ENCODE results near the gene TBC1D5.
"Not testable (repeated sequence)": the region's sequence is repeated elsewhere in the genome, so short reads cannot be mapped to it uniquely, and the experiment has no call there.

TBC1D5 gene

DNA sequence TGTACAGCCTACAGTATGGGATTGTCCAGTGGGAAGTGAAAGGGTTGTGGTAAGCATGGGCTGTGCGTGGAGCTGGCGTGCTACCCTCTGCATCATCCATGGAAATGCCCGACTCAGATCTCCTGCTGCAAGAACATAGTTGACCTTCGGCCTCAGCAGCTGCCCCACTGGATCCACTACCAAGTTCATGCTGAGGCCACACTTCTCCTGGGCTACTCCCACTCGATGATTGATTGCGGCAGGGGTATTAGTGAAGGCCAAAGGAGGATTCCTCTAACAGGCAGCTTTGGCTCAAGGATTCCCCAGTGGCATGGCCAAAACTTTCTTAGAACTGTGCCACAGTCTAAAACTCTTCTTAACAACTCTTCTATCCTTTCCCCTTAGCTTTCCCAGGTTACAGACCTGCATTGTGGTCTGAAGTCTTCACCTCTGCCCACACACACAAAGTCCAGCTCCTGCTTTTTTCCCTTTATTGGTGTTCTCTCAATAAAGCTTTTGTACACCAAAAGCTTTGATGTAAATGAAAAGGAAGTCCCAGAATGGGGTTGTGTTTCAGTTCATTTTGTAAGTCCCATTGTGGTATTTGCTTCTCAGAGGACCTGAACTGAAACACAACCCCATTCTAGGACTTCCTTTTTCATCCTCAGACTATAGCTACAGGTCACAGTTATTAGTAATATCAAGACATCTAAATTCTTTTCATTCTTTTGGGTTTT is 4.9 kb upstream of the TBC1D5 start:
- no peak for DNase-seq

DNA sequence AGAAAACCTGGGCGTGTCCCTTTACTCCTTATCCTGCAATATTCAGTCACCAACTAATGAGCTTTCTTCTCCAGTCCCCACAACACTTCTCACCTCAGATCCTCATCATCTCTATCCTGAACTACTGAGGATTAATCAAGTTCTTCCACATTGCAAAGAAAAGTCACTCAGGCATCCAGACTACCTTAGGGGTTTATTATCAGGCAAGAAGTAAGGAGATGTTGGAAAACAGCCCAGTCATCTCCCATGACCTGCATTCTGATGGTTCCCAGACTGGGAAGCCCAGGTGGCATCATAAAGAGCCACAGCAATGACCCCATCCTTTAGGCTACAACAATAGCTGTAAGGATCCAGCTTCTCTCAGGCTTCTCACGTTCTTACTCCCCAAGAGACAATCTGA is 3.5 kb upstream of the TBC1D5 start:
- no peak for DNase-seq

DNA sequence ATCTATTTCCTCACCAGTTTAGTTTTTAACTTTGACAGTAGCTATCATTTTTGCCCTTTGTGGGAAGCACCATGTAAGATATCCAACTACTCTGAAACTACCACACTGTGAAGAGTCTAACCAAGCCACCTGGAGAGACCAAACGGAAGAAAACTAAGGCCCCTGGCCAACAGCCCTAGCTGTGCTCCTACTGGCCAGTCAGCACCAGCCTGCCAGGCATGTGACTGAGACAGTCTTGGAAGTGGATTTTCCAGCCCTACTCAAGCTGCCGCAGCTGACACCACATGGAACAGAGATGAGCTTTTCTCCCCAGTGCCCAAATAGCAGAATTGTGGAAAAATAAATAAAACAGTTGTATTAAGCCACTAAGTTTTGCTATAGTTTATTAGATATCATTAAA is 2.9 kb upstream of the TBC1D5 start:
- DNase-seq: no peak

DNA sequence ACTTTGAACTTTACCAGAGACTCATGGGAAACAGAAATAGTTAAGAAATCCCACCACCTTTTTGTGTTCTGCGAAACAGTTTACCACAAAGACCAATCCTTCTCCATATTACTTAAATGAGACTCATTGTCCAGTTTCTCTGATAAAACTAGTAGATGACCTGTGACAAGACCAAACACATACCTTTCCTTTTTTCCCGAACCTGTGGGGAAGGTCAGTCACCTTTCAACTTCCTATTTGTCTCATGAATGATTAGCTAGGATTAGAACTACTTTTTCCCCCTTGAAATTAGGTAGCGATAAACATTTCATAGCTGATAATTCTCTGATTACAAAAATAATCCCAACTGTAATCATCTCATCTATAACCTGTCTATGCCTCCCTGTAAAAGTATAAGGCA is 2.3 kb upstream of the TBC1D5 start:
- no peak for DNase-seq

DNA sequence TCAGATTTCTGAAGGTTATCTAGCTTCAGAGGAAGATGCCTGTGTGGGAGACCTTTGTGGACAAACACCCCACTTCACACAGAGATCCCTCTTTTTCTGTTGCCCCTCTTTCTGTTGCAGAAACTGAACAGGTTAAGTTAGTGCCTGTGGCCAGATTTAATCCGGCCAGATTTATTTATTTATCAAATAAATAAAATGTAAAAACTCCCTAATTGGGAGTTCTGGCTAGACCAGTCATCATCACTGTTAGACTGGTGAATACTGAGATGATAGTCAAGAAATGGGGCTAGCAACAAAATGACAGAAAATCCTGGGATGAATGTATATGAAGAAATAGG is 1.2 kb upstream of the TBC1D5 start:
- DNase-seq: no peak

DNA sequence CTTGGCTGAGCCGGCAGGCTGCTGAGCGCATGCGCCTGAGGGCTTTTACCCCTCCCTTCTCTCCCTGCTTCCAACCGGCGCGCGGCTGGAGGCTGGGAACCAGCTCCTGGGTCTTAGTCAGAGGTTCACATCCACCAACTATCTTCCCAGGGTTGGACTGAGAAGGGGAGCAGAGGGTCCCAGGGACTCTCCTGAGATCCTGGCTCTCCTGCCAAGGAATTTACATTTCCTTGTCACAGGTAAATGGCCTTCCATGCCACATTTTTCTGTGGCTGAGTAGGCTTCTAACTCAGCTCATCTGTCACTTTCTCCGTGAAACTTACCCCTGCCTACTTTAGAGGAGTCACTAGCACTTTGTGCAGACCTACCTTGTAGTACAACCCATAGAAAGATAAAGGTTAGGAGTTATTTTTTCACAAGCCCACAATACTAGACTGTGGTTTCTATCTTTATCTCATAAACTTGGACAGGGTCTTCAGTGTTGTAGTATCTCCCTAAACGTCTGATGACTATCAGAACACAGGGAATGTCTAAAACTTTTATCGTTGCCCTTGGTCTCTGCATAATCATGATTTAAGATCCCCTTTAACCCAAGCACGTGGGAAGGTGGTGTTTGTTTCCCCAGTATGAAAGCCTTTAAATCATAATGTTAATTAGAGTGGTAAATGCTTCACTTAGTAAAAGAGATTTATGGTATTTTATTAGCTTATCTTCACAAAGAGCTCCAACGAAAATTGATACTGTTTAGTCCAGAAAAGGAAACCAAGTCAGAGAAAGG is 638 bp upstream of the TBC1D5 start:
- DNase-seq: no peak

DNA sequence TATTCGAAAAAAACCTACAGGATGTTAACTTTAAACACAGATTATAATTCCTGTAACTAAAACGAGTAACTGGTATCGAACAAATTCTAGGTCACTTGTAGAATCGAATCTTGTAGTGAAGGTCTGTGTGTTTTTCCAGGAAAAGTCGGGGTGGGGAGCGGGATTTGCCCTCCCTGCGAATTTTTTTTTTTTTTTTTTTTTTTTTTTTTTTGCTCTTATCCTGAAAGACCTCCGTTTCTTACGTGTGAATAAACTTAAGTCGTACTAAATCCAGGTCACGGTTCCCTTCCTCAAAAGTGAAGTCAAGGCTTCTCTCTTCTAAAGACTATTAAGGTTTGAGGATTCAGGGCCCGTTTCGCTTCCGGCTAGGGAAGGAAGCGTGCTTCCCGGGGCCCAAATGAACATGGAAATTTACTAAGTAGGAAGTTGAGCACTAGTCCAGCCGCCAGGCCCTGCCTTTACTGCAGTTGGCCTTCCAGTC is 770 bp downstream of the TBC1D5 start:
- DNase-seq: no peak

DNA sequence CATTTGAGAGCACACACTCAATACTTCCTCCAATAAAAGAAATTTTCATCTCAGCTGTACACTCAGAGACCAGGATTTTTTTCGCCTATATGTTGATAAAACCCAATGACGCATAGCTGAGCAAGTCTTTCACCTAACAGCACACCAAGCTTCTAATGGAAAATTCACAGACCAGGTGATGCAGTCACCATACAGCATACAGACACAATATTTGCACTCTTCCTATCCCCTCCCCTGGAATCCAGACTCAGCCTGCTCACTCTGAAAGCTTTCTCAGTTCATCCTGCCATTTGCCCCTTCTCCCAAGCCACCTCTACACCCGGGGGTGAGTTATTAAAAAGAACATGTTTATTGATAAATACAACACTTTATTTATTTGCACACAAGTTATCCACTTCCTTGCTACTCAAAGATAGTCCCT is 1.7 kb downstream of the TBC1D5 start:
- DNase-seq: no peak

DNA sequence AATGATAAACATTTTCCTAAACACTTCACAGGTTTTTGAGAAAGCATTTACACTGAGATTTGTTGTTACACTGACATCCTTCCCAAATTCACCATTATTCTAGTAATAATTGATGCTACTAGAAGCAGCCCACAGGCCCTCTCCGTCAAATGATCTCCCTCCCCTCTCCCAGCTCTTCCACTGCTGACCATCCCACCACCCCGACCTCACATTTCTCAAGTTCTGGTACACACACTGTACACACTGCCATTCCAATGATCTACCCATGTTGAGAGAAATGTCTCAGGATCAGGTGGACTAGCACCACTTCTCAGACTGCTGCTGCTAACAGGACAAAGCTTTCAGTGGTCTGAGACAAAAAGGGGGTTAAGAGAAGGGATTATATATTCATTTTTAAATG is 3.5 kb downstream of the TBC1D5 start:
- no peak for DNase-seq

DNA sequence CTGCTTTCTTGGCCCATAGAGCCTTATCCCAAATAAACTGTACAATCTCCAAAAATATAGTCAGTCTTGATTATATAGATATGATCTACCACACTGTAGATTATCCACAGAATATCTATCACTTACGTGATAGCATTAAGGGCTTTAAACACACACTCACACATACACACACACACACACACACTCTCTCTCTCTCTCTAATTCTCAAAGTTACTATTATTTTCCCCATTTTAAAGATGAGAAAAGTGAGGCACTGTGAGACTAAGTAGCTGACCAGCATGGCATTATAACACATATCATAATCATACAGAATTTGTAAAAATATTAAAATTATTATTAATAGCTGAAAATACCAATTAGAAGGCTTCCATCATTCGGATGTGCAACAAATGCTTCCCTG is 4.2 kb downstream of the TBC1D5 start:
- DNase-seq: no peak

DNA sequence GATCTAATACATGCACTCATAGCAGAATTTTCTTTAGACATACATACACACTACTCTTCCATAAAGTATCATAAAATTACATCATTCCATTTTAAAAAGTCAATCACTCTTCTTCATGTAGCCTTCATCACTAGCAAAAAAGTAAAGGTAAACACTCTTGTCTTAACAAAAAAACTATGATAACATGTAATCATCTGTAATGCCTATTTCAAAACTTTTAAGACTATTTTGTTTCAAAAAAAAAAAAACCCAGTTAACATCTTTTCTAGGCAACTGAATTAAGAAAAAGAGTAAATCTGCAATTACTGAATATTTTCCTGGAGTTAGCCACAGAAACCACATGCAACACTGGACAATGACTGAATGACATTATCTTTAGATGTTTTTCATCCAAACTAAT is 4.8 kb downstream of the TBC1D5 start:
- DNase-seq: no peak

DNA sequence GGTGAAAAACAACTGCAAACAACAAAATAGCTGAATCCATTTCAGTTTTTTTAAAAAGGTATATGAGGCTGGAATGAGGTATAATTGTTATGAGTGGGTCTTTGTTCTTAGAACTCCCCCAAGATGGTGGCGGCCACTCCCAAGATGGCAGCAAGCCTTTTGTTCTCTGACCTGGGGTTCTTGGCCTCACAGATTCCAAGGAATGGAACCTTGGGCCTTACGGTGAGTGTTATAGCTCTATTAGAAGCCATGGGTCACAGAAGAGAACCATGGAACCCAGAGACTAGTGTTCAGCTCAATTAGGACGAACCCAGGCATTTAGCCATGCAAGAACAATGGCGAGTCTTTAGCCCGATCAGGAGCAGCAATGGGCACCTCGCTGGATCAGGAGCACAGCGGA is 7.1 kb downstream of the TBC1D5 start:
- DNase-seq: not testable (repeated sequence)

DNA sequence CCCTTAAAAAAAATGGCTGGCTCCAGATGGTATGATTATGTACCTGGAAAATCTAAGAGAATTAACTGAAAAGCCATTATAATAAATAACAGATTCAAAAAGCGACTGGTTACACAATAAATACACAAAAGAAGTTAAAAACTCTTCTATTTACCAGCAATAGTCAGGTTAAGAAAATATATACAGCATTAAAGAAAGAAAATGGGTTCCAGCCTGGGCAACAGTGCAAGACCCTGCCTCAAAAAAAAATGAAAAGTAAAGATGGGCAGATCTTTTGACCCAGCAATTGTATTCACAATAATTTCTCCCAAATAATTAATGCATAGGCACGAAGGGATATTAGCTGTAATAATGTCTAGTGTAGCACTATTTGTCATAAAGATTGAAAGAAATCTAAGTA is 8.7 kb downstream of the TBC1D5 start:
- no peak for DNase-seq

DNA sequence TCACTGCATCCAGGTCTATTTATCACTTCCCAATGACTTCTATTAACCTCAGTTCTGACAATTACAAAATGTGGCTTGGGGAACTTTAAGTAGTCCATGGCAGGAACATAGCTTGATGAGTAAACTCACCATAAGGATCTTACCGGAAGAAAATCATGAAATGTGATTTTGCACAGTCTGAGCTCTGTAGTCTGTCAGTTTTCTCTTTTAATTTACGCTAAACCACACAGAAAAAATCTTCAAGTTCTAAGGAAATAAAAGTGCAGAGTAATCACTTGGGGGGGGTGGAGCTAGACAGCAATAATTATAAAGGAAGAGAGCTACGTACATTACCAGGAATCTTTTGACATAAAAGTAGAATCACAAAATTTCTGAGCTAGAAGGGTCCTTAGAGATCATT is 9.2 kb downstream of the TBC1D5 start:
- DNase-seq: no peak

DNA sequence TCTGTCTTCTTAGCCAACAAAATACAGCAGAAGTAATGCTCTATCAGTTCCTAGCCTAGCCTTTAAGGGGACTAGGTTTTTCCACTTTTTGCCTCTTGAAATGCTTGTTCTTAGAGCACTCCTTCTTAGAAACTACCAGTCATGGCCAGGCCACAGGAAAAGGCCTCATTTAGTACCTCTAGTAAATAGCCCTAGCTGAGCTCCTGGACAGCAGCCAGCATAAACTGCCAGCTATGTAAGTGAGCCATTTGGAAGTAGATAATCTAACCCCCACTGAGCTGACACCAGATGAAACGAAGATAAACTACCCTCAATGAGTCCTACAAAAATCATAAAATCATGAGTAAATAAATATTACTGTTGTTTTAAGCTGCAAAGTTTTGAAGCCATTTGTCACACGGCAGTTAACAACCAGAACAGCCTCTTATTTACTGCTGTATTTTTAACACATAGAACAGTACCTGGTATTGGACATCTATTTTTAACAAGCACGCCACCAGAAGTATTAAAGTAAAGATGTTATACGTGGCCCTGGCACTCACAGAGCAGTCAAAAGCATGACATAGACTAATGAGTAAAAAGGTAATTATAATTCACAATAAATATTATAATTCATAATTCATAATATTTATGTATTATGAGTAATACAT is 12.0 kb downstream of the TBC1D5 start:
- DNase-seq: no peak

DNA sequence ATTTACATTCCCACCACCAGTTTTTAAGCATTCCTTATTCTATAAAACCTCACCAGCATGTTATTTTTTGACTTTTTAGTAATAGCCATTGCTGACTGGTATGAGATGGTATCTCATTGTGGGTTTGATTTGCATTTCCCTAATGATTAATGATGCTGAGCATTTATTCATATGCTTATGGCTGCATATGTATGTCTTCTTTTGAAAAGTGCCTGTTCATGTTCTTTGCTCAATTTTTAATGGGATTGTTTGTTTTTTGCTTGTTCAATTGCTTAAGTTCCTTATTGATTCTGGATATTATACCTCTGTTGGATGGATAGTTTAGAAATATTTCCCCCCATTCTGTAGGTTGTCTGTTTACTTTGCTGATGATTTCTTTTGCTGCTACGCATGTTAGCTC is 16.1 kb downstream of the TBC1D5 start:
- DNase-seq: no peak

DNA sequence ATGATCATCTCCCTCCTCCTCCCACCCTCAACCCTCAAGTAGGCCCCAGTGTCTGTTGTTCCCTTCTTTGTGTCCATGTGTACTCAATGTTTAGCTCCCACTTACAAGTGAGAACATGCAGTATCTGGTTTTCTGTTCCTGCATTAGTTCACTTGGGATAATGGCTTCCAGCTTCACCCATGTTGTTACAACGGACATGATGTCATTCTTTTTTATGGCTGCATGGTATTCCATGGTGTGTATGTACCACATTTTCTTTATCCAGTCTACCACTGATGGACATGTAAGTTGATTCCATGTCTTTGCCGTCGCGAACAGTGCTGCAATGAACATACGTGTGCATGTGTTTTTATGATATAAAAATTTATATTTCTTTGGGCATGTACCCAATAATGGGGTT is 16.6 kb downstream of the TBC1D5 start:
- DNase-seq: not testable (repeated sequence)

DNA sequence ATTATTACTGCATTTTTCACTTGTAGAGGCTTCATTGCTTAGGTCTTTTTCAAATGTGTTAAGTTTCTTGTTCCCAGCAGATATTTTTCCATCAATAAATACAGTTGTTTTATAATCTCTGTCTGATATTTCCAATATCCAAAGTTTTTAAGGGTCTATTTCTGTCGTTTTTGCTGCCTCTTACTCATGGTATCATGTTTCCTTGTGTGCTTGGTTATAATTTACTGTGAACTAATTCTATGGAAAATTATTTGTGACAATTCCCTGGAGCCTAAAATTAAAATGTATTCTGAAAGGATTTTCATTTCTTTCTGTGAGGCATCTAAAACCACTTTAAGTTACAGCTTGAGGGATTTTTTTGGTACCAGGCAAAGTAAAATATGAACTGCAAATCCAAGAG is 17.5 kb downstream of the TBC1D5 start:
- DNase-seq: no peak

DNA sequence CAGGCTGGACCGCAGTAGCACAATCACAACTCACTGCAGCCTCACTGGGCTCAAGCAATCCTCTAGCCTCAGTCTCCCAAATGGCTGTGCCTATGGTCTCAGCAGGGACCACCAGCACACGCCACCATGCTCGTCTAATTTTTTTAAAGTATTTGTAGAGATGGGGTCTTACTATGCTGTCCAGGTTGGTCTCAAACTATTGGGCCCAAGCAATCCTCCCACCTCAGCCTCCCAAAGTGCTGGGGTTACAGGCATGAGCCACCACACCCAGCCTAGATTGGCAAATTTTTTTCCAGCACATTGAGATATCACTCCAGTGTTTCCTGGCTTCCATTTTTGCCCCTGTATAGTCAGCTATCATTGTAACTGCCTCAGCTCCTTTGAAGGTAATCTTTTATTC is 18.3 kb downstream of the TBC1D5 start:
- DNase-seq: no peak

DNA sequence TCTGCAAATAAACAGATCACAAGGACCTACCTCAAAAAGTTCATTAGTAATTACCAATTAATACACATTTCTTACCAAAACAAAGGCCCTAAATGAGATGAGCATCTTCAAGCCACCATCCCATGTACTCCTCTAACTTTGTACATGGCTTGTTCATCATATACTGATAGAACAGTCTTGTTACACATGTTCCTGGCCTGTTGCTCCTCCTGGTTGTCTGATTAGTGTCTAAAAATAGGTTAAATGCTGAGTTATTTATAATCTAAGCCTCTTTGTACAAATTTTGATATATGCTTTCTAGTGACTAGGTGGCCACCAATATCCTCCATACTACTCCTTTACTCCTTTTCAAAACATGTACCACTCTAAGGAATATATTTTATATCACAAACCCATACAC is 25.0 kb downstream of the TBC1D5 start:
- no peak for DNase-seq

DNA sequence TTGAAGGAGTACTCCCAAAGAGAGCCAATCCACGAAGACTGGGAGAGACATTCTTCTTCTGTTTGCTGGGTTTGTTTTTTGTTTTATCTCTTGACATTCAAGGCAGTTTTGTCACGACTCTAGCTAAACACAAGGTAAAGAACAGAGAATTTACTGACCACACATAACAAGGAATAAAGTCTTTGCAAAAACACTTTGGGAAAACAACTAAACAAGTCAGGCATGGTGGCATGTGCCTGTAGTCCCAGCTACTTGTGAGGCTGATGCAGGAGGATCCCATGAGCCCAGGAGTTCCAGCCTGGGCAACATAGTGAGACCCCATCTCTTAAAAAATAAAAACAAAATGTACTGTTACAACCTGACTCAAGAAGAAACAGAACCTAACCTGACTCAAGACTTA is 28.0 kb downstream of the TBC1D5 start:
- DNase-seq: no peak

DNA sequence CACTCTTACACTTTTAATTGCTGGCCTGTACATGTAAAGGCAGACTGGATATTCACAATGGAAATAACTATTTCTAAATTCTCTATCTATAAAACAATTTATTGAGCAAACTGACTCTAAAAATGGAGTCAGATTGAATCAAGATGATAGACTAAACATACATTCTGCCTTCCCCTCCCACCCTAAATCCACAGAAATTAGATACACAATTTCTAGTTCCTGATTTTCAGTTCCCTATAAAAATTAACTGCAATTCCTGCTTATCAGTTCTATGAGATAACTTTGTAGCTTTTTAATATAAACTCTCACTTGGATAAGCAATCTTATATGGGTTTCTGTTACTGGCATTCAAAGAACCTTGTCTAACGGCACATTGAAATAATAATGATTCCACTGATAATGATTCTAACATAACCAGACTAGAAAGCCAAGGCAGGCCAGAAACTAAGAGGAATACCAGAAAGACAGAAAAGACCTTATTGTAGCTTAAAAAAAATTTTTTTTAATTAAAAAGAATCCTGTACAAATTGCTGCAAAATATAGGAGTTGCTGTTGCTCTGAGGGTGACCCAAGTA is 33.1 kb downstream of the TBC1D5 start:
- DNase-seq: no peak

DNA sequence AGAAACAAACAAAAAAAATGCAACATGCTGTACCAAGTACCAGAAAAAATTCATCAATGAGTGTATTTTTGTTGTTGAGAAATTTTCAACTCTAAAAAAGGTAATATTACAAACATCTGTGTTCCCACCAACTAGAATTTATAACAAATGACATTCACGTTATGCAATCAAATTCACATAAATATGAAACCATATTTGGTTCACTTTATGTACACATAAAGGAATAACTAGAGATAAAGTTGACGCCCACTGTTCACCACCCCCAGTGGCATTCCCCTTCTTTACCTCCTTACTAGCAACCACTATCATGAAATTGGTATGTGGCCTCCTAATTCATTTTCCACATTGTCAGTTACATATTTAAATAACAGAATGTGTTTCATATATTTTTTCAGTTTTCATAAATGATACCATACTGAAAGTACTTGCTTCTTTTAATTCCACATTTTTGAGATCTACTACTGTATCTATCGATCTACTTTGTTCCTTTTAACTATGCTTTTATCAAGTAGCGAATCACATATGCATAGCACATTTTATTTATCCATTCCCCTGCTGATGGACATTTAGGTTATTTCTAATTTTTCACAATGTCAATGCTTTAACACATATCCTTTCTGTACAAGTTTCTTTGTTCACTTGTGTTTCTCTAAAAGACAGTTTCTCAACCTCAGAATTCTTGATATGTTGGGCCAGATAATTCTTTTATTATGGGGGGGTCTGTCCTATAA is 34.5 kb downstream of the TBC1D5 start:
- DNase-seq: no peak
